NCI-H146 treated with DMSO at 0.1 percent for 48 hours (cell line): ENCODE measurements around the gene LTBR.

ENCODE experiments used
- DNase-seq: peaks from one replicate; lab custom pipeline; 2025; ENCODE audit not compliant: unreplicated experiment; lab: John Stamatoyannopoulos, UW

LTBR gene

DNA sequence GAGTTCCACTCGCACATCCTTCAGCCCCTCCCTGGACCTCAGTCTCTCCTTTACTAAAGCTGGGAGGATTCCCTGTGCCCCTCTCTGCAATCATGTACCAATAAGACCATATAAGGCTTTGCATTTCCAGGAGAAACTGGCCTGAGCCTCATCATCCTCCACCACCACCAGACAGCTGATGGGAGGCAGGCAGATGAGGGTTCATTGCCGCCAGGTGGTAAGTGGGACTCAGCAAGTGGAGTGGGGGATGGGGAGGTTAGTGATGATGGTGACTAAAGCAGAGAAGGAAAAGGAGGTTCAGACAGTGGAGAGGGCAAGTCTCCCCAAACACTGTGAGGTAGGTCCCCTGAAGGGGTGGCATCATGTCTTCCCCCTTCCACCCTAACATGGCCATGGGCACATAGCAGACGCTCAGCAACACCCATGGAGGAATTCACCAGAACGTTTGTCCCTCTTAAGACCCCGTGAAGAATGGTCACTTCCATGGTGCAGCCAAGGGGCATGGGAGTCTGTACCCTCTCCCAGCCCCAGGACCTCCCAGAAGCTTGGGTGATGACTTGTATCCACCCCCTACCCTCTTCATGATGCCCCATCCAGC is 37.6 kb upstream of the LTBR start:
- DNase-seq = no peak

DNA sequence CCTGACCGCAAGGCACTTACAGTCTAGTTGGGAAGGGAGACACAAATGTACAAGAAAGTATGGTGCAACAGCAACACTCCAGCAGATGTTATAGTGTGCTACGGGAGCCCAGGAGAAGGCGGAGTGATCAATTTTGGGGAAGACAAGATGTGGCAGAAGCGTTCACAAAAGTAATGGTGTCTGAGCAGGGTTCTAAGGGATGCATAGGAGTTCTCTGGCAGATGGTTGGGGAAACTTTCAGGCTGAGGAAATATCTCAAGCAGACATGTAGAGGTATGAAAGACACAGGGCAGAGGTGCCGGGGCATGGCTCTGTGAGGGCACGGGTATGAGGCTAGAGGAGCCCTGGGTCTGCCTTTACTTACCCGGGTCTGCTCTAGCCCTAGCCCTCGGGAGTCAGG is 37.0 kb upstream of the LTBR start:
- no peak for DNase-seq

DNA sequence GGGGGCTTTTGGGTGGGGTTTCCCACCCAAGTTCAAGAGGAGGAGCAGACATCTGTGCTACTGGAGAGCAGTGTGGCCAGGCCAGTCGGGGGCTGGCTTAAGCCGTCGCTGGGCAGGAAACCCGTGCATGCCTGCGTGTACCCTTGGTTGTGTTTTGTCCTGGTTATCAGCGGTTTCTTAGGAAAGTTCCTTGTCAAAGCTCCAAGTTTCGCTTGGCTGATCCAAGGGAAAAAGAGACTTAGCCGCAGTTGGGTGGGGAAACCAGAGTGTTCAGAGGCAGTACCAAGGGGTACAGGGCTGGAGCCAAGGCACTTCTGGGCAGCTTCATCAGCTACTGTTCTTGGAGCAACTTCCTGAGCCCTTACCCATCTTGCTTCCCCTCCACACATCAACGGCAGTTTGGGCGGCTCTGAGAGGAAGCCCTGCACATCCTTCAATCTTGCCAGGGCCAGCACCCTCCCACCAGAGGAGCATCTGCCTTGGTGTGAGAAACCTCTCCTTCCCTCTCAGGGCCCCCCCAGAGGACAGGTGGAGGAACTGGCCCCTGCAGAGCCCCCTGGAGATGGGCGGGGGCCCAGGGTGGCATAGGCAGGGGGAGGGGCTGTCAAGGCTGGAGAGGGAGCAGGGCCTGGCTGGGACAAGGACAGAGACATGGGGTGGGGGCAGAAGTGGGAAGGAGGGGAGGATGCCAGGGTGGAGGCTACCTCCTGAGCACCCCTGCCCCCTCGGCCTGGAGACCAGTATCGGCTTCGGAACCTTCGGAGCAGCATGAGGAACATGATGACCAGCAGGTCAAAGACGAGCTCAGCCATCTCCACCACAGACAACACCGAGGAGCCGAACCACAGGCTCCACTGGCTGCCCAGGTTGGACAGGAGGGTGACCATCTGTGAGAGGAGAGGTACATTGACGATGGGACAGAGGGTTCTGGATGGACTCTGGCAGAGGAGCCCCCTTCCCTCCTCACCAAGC is 36.3 kb upstream of the LTBR start:
- no peak for DNase-seq

DNA sequence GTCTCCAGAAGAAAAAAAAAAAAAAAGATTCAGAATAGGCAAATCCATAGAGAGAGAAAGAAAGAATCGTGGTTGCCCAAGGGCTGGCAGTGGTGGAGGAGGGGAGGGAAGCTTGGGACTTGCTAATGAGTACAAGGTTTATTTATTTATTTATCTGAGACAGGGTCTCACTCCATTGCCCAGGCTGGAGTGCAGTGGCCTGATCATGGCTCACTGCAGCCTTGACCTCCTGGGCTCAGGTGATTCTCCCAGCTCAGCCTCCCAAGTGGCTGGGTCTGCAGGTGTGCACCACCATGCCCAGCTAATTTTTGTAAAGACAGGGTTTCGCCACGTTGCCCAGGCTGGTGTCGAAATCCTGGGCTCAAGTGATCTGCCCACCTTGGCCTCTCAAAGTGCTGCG is 32.3 kb upstream of the LTBR start:
- no peak for DNase-seq

DNA sequence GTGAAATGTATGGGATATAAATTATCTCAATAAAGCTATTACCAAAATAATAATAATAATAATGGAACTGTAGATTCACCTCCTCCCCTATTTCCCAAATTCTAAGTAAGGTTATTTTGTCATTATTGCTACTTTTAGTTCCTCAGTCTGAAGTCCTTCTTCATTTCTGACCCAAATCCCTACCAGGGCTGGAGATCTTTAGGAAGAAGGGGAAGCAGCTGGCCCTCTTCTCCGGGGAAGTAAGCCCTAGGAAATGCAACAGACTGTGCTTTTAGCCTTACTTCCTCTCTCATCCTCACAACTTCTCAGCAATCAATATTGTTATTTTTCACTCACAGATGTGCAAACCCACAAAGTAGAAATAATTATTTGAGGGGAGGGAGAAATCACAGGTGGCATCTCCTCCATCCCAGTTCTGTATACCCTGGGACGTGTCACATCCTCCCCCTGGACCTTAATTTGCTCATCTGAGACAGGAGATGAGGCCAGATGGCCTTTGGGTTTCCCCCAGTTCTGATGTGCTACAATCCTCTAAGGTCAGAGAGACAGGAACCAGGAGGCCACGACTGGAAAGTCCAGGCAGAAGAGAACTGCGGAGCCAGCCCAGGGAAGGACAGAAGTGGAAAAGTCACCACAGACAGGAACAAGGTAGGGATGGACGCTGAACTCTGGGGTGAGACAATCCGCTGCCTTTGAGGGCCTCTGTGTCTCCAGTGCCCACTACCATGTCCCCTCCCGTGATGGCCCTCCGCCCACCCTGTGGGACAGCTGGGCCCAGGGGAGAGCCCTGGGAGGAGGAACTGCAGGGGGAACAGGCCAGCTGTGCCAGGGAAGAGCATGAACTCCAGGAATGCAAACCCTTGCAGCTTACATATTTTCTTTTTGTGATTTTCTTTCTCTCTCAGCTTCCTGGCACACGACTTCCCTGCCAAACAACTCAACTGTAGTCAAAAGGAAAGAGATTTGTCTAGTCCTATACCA is 31.5 kb upstream of the LTBR start:
- no peak for DNase-seq

DNA sequence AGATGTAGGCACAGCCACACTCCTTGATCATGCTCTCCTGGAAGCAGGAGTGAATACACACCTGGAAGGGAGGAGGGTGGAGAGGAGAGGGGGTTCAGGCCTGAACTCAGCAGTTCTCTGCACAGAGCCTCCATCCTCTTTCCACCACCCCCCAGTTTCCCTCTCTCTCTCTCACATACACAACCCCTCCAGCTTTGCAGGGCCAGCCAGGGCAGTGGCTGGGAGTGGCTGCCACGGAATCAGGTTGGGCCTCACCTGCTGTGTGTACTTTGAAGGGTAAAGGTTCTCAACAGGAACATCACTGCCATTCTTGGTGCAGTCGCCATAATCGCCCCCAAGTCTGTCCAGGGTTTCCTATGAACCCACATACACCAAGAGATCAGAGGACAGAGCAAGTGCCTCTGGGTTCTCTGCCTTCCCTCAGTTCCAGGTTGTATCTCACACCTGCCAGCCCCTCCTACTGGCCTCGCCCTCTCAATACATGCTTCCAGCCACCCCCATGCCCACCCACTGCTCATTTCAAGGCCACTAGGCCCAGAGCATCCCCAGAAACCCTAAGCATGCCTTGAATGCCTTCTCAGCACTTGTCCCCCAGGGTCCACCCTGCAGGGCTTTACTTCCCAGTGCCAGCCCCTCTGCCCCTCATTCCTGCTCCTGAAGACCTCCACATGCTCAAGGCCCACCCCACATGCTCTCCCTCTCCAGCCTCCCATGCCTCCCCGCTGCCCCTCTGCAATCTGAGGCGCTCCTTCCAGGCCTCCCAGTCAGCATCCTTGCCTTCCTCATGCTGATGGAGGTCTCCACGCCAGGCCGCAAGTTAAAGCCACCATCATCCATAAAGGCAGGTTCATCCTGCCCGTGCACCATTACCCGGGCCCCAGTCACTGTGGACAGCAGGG is 29.2 kb upstream of the LTBR start:
- no peak for DNase-seq

DNA sequence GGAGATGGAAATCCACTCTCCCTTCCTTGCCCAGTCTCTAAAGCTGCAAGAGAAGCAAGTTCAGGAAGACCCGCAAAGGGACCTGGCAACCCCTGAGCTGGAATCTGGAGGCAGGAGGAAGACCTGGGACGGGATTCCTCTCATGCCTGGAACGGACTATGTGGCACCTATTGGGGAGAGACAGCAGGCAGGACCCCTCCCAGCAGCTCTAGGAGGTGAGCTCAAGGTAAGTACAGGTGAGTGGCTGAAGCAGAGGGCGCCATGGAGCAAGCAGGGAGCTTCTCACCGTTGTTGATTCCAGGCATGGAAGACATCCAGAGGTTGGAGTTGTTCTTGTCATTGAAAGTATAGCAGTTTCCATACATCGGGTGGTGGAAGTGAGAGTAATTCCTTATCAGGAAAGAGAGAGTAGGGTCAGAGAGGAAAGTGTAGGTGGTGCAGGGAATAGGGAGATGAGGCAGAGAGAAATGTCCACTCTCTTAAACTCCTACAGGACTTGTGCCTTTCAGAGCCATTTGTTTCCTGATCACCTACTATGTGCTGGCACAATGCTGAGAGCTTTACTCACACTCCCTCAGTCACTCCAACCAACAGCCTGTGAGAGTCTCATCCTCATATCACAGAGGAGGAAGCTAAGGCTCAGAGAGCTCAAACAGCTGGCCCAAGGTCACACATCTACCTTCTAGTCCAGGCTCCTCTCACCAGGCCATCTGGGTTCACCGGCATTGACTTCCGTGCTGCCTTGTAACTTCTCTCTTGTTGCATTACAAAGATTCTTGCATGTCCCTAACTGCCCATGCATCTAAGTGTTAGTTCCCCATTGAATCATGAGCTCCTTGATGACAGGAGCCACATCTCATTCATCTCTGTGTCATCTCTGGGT is 28.2 kb upstream of the LTBR start:
- no peak for DNase-seq

DNA sequence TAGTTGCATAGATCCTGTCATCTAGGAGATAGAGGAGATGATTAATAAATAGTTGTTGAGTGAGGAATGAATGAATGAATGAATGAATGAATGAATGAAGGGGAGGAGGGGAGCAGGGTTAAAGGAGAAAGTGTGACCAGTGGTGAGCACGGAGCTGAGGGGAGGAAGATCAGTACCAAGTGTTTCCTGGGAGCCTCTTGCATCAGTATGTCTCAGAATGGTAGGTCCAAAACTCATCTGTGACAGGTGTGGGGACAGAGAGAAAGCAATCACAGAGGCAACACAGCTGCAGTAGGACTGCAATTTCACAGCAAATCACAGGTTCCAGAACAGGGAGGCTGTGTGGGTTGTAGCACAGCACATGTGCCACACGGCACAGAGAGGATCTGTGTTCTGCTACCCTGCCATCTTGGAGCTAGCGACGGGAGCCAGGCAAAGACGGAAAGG is 27.6 kb upstream of the LTBR start:
- DNase-seq = no peak

DNA sequence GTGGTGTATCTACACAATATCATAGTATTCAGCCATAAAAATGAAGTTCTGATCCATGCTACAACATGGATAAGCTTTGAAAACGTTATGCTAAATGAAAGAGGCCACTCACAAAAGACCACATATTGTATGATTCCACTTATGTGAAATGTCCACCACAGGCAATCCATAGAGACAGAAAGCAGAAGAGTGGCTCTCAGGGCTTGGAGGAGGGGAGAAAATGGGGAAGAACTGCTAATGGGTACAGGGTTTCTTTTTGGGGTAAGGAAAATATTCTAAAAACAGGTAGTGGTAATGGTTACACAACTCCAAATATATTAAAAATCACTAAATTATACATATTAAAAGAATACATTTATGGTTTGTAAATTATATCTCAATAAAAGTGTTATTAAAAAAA is 25.1 kb upstream of the LTBR start:
- DNase-seq = no peak

DNA sequence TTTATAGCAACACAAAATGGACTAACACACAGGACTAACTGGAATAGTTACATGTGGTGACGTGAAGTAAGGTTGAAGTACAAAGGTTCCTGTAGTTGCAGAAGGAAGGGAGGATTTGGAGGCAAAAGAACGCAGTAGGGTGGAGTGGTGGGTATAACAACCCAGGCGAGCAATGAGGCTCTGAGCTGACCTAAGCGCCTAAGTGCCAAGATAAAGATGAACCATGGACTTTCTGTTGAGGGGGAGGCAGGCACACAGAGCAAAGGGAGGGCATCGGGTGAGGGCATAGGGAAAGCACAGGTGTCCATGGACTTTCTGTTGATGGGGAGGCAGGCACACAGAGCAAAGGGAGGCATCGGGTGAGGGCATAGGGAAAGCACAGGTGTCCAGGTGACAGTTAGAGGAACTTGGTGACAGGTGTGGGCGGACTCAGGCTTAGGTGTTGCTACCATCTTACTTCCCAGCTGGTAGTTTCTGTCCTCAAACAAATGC is 23.8 kb upstream of the LTBR start:
- no peak for DNase-seq

DNA sequence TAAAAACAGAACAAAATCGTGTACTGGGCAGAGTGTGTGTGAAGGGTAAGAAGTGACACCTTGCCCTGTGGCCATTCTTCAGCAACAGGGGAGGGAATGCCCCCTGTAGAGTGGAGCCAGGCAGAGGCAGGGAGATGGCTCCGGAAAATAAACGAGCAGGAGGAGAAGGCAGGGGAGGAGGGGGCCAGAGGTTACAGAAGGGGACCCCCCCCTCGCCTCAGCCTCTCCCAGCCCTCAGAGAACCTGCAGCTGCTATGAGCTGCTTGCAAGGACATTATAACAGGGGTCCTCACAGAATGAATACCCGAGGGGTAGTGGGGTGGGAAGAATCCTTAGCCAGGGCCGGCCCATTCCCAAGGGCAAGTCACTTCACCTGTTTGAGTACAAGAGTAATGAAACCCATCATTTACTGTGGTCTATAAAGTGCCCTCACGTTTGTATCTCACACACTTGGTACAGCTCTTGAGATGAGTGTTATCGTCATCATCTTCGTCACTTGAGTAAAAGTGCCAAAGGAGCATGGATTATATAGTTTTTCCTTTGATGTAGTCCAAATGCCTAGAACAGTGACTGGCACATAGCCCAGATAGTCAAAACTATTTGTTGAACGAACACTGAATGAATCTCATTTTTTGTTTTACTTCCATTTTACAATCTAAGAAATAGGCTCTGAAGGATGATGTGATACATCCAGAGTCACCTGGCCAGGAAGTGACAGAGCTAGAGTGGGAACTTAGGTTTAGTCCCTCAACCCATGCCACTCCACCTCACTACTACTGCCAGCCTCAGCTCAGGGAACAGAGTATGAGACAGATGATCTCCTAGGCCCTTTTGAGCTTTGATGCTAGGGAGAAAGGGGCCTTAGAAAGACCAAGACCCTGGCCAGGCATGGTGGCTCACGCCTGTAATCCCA is 23.1 kb upstream of the LTBR start:
- no peak for DNase-seq

DNA sequence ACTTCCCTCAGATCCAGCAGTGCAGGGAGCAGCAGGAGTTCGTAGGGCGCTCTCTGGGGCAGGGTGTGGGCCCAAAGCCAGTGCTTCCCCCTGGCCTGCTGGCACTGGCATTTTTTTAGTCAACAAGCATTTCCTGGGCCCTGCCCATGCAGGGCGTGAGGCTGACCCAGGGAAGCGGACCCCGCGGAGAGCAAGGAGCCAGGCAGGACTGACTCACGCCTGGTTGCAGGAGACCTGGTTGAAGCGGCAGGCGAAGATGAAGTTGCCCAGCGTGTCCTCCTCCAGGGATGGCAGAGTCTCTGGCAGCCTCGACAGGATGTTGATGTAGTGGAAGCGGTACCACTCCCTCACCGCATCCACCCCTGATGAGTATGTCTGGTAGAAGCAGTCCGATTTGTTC is 22.1 kb upstream of the LTBR start:
- DNase-seq = no peak

DNA sequence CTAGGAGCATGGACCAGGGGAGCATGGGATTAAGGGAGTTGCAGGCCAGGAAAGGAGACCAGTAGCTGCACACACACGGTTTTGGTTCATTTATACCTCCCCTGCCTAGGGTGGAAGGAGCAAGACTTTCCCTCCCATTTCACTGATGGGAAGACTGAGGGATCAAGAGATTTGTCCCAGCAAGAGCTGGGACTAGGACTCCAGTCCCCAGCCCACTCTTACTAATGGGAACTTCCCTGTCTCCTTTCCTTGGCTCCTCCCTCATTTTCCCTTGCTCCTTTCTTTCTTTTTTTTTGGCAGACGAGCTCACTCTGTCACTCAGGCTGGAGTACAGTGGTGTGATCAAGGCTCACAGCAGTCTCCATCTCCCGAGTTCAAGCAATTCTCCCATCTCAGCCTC is 21.6 kb upstream of the LTBR start:
- no peak for DNase-seq

DNA sequence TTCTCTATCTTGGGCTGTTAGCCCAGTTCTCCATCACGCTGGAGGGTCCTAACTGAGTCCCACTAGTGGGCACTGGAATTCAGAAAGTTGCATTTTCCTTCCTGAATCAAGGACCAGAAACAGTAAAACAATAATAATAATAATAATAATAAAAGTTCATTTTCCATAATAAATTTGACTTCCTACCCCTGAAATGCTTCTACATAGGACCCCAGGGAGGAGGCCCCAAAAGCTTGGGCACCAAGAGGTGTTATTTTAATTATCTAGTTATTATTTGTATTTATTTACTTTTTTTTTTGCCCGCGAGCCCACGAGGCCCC is 21.0 kb upstream of the LTBR start:
- no peak for DNase-seq

DNA sequence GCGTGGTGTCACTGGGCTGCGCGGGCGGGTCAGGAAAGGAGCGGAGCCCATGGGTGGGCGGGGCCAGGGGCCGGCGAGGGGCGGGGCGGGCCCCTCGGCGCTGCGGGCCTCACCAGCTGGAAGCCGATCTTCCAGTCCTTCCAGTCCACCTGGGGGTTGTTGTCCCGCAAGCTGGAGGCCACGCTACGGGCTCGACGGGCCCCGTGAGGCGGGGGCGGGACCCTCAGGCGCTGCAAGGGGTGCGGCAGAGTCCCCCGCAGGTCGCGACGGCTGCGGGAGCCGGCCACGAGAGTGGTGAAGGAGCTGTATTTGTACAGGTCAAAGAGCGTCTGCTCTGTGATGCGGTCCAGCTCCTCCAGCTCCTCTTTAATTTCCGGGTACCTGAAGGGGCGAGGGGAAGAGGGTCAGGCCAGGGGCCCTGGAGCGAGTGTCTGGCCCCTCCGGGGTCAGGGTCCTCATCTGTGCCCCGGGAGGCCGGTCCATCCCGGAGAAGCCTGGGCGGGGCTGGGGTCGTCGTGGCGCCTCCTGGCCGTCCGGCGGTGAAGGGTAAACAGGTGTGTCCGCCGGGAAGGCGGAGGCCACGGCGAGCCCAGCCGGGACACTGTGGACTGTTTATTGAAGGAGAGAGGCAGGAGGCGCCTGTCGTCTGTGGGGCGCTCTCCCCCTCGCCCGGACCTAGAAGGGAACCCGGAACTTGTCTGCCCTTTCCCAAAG is 20.5 kb upstream of the LTBR start:
- DNase-seq = no peak

DNA sequence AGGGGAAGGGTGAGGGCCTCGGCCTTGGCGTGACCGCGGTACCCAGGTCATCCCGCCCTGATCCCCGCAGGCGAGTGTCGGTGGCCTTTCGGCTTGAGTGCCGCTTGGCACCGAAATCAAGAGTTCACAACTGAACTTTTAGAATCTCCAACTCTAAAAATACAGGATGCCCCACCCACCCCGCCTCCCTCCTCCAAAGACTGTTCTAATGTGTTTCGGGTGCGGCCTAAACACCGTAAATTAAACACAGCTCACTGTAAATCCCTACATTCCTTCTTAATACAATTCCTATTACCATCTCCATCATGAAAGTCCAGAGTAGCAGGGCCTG is 20.0 kb upstream of the LTBR start:
- no peak for DNase-seq

DNA sequence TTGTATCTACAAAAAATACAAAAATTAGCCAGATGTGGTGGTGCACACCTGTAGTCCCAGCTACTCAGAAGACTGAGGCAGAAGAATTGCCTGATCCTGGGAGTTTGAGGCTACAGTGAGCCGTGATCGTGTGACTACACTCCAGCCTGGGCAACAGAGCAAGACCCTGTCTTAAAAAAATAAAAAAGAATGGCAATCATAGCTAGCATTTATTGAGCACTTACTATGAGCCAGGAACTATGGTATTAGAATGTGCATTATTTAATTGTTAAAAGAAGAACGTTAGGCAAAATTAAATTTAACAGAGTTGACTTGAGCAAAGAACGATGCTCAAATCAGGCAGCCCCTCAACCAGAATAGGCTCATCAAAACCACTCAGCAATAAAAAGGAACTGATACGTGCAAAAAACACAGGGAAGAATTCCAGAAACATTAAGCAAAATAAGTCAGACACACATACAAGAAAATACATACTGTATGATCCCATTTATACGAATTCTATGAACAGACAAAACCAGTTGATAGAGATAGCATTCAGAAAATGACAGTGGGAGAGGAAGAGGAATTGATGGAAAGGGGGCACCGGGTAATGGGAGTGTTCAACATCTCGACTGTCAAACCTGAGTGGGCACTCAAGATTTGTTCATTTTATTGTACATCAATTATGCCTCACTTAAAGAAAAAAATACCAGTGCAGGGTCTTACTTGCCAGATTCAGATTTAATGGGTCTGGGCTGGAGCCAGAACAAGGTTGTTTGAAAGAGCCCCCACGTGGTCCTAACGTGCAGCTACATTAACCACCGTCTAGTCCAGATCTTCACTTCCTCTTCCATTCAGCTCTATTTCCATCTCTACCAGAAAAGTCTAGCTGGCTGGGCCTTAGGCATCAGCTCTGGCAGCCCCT is 16.6 kb upstream of the LTBR start:
- DNase-seq = no peak
